NCI-H2196 (cell line): Measurements from ENCODE around the gene TPM3.
"Not testable (repeated sequence)": the region's sequence is repeated elsewhere in the genome, so short reads cannot be mapped to it uniquely, and the experiment has no call there.

Source experiments
- DNase-seq: peaks from one replicate; lab custom pipeline; 2025; ENCODE audit not compliant: unreplicated experiment; lab: John Stamatoyannopoulos, UW

The TPM3 gene

GRCh38 chr1:154206196-154206595 lies 14.3 kb upstream of the TPM3 start, which contains the start of gene CFAP141:
TSS of gene CFAP141 (minus strand) at chr1:154206333. CDS start at chr1:154206307, 26 bp downstream.
- DNase-seq, result peak; percentile 78

- not testable (repeated sequence) for DNase-seq
Observed at GRCh38 chr1:154205778-154206177, 13.9 kb upstream of the TPM3 start.

DNA sequence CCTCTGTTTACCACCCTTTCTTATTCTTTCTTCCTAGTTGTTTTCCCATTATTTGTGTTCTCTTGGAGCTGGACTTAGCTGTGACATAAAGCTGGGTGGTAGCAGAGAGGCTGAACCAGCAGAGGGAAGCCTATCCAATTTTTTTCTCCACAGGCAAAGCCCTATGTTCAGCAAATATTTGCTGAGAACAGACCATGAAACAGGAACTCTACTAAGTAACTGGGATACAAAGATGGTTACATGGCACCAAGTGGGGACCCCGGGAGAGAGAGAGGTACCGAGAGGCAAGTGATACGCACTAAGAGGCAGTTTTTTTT lies 7.6 kb upstream of the TPM3 start:
- no peak for DNase-seq

DNA sequence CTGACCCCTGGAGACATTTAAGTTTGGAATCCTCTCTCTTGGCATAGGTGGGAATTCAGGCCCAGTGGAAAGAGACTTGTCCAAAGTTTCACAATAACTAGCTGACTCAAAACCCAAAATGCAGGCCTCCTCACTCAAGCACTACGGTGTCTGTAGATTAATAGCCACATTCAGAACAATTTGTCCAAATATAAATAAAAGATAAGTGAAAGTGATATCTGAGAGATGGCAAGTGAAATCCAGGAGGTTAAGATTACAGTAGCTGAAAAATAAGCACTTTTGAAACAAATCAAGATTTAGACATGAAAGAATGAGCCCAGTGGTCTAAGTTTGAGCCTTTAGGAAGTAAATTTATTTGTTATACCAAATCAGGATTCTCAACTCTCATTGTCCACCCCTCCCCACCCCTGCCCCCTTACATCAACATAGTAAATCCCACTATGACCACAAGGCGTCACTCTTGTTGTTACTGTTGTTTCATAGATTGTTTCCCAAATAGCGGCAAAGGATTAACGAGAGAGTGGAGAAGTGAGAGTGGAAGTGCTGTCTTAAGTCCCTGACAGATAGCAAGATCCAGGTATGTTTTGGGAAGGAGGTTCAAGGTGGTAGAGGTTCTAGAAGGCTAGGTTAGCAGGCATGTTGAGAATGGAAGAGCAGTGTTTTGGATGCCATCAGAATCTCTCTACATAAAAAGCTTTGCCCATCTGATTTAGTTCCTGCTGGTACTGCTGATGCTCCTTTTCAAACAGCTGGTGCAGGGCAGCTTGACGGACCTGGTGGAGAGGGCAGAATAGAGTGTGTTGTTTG lies 7.1 kb upstream of the TPM3 start:
- peak; percentile 33 for DNase-seq

- peak; percentile 87 for DNase-seq
Observed at GRCh38 chr1:154193821-154194220, 1.9 kb upstream of the TPM3 start.

- no peak for DNase-seq
Observed at GRCh38 chr1:154192476-154192875, 576 bp upstream of the TPM3 start.

DNA sequence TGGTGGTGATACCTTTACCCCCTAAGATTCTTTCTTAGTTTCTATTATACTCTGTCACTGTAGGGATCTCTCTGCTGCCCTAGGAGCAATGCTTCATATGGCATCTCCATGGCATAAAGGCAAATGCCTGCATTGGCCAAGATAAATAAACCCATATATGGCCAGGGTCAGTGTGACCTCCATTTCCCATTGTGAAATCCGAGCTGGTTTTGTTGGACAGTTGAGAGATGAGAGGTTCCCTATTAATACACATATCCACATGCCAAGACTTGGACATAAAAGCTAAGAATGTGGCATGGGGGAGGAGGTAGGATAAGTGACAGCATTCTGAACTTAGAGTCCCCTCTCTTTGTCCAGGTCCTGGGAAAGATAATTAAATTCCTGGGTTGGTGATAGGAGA lies 1.4 kb downstream of the TPM3 start:
- peak; percentile 26 for DNase-seq

- peak; percentile 26 for DNase-seq
Observed at GRCh38 chr1:154186852-154187501, 4.9 kb downstream of the TPM3 start.

GRCh38 chr1:154186177-154186576 lies 5.7 kb downstream of the TPM3 start:
- DNase-seq, result peak; percentile 78

GRCh38 chr1:154183046-154183915 lies 8.6 kb downstream of the TPM3 start:
- peak; percentile 99 for DNase-seq

- DNase-seq, result peak; percentile 26
Observed at GRCh38 chr1:154182344-154183045, 9.4 kb downstream of the TPM3 start.

DNA sequence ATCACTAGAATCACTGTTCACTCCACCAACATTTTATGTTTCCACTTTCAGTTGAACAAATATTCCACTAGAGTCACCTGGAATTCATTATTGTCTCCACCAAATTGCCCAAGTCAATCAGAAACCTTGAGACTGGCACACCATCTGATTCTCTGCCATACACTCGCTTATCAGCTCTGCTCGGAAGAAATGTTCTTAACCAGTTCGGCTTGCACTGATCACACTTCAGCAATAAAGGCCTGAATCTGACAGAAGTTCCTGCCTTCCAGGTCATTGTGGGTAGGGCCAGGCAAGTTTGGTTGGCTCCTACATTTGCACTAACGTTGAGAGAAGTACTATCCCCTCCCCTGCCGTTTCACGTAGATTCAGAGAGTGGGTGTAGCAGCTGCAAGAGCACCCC lies 10.0 kb downstream of the TPM3 start:
- no peak for DNase-seq

DNA sequence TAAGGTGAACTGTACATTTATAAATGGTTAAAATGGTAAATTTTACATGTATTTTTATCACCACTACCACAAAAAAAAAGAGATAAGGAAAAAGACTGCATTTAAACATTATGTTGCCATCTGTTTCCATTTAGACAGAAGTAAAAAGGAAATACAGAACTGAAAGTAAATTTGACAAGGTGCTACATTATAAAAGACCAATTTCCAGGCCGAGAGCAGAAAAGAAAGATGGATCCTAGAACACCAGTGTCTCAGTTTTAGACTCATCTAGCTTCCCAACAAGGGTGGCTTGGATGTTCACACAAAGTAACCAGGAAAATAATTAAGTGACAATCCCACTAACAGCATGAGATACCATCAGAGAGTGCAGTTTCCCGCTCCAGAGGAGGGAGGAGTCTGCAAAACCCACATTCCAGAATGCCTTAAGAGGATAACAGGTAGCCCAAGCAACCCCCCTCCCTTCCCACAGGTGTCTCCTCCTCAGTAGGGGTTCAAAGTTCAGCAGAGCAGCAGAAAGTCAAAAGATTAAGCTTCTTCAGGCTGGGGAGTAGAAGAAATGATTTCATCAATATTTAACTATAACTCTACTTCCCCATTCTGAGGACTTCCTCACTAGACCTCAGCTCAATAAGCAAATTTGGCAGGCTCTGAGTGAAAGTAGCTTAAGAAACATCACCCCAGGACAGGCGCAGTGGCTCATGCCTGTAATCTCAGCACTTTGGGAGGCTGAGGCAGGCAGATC lies 11.8 kb downstream of the TPM3 start:
- DNase-seq, result no peak

- DNase-seq, result no peak
Observed at GRCh38 chr1:154178911-154179811, 12.7 kb downstream of the TPM3 start.

DNA sequence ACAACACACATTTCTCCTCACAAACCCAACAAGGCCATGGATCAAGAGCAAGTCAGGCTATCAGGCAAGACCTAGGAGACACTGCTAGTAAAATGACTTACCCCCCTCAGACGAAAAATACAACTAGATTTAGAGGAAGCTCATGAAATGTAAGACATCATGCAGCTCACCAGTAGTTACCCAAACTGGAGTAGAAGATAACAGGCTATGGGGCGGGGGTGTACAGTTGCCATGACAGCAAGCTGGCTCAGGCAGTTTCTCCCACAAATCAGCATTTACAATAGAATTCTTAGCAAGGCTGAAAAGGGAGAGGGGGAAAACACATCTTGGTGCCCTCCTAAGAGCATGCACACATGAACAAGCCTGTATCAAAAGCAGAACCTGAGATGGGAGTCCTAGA lies 13.9 kb downstream of the TPM3 start:
- DNase-seq, result no peak

GRCh38 chr1:154176337-154176736 lies 15.6 kb downstream of the TPM3 start:
- no peak for DNase-seq

- no peak for DNase-seq
Observed at GRCh38 chr1:154174654-154175053, 17.2 kb downstream of the TPM3 start.

- DNase-seq, result no peak
Observed at GRCh38 chr1:154171880-154172279, 20.0 kb downstream of the TPM3 start.

- DNase-seq, result no peak
Observed at GRCh38 chr1:154171223-154171583, 20.7 kb downstream of the TPM3 start.
